ENCODE results near the gene LILRA6.

LILRA6 gene

DNA sequence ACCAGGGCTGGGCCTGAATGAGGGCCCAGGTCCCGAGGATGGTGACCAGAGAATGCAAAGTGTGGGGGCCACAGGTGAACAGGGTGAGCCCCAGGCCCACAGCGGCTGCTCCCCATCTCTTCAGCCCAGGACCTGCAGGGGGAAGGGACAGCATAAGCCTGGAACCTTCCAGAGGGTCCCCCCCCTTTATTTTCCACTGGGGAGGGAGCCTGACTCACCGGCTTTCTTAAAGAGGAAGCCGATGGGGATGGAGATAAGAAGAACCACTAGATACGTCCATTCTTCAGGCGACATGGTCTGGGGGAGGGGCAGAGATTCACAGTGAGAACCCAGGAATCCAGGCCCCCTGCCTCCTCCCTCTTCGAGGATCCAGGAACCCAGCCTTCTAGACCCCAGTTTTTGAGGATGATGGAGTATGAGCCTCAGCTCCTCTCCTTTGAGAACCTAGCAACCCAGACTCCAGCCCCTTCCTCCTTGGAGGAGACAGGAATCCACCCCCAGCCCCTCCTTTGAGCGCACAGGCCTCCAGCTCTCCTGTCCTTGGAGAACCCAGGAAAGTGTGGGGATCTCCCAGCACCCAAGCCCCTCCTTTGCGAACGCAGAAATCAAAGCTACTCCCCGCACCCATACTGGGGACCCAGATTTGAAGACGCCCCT lies 54.2 kb downstream of the LILRA6 start:
- peak in 8 of 14 donors; percentile 10 to 45 (median 24) for DNase-seq

- no peak for DNase-seq
Observed at GRCh38 chr19:54186934-54187381, 55.6 kb downstream of the LILRA6 start.

Data from C1 segment of cervical spinal cord (tissue), 14 donors.